ENCODE data around the gene DPM3.

The DPM3 gene

DNA sequence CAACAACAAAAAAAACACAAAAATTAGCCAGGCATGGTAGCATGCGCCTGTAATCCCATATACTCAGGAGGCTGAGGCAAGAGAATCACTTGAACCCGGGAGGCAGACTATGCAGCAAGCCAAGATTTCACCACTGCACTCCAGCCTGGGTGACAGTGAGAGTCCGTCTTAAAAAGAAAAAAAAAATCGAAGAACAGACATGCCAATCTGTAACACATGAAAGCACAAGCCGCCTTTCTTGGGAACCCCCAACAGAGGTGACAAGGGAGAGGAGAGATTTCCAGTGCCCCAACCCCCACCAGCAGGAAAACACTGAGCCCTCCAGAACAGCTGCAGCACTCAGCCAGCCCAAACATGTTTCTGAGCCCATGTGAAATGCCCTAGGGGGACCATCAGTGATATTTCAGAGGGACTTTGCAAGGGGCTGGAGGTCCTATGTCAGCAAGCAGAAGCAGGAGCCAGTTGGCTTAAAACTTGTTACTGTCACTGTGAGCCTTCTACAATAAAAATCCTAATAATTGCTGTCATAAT, 26.8 kb downstream of the DPM3 start:
- Histone ChIP-seq H3K27ac (ENCODE audit: low read depth, low read length) (no peak overlapping the region), H3K4me3 (ENCODE audit: low read depth in 1 of 2, low read length in 2 of 2) (no peak overlapping the region), H3K9me3 (ENCODE audit: control insufficient read depth in 1 of 2, low read length in 2 of 2) (no peaks in the 10 kb centered on the region), H3K9ac (ENCODE audit: low read depth in 1 of 2, low read length in 2 of 2) (no peak overlapping the region), H3K36me3 (ENCODE audit: control insufficient read depth in 1 of 2, insufficient read depth in 2 of 2, low read length in 2 of 2) (no peaks in the 10 kb centered on the region), H3K27me3 (ENCODE audit: control insufficient read depth in 1 of 2, insufficient read depth in 2 of 2, low read length in 2 of 2) (no peaks in the 10 kb centered on the region), H3K4me1 (ENCODE audit: control insufficient read depth in 1 of 2, insufficient read depth in 2 of 2, low read length in 2 of 2) (no peaks in the 10 kb centered on the region)

- H3K9ac ChIP-seq (ENCODE audit: low read depth in 1 of 2, low read length in 2 of 2) = no peak overlapping the region
- no peaks in the 10 kb centered on the region for H3K36me3 ChIP-seq (ENCODE audit: control insufficient read depth in 1 of 2, insufficient read depth in 2 of 2, low read length in 2 of 2)
- no peak overlapping the region for H3K4me3 ChIP-seq (ENCODE audit: low read depth in 1 of 2, low read length in 2 of 2)
- no peaks in the 10 kb centered on the region for H3K9me3 ChIP-seq (ENCODE audit: control insufficient read depth in 1 of 2, low read length in 2 of 2)
- no peak overlapping the region for H3K27ac ChIP-seq (ENCODE audit: low read depth, low read length)
- peaks cover 13 to 18% of the 10 kb centered on the region in 2 donors for H3K4me1 ChIP-seq (ENCODE audit: control insufficient read depth in 1 of 2, insufficient read depth in 2 of 2, low read length in 2 of 2)
- H3K27me3 ChIP-seq (ENCODE audit: control insufficient read depth in 1 of 2, insufficient read depth in 2 of 2, low read length in 2 of 2) = no peaks in the 10 kb centered on the region
Measured at GRCh38 chr1:155110826-155111225, 29.5 kb downstream of the DPM3 start.

DNA sequence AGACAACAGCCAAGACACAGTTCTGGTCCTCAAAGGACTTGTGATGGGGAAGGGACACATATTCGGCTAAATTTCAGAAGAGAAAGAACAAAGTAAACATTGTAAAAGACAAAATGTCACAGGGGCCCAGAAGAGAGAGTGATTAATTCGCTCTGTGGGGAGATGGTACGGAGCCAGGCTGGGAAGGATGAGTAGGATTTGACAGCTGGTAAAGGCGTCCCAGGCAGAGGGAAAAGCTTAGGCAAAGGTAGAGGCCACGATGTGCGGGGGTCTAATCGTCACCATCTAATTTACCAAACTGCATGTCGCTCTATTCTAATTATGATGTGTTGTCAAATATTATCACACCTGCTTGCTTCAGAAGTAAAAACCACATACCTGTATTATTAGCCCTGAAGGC, 29.9 kb downstream of the DPM3 start:
- Histone ChIP-seq H3K9me3 (ENCODE audit: control insufficient read depth in 1 of 2, low read length in 2 of 2) (no peaks in the 10 kb centered on the region), H3K27me3 (ENCODE audit: control insufficient read depth in 1 of 2, insufficient read depth in 2 of 2, low read length in 2 of 2) (no peaks in the 10 kb centered on the region), H3K4me3 (ENCODE audit: low read depth in 1 of 2, low read length in 2 of 2) (no peak overlapping the region), H3K4me1 (ENCODE audit: control insufficient read depth in 1 of 2, insufficient read depth in 2 of 2, low read length in 2 of 2) (peaks cover 16 to 22% of the 10 kb centered on the region in 2 donors), H3K27ac (ENCODE audit: low read depth, low read length) (no peak overlapping the region), H3K9ac (ENCODE audit: low read depth in 1 of 2, low read length in 2 of 2) (no peak overlapping the region), H3K36me3 (ENCODE audit: control insufficient read depth in 1 of 2, insufficient read depth in 2 of 2, low read length in 2 of 2) (no peaks in the 10 kb centered on the region)

GRCh38 chr1:155108296-155108695, 32.0 kb downstream of the DPM3 start:
- Histone ChIP-seq H3K27me3 (ENCODE audit: control insufficient read depth in 1 of 2, insufficient read depth in 2 of 2, low read length in 2 of 2) (no peaks in the 10 kb centered on the region), H3K27ac (ENCODE audit: low read depth, low read length) (no peak overlapping the region), H3K36me3 (ENCODE audit: control insufficient read depth in 1 of 2, insufficient read depth in 2 of 2, low read length in 2 of 2) (no peaks in the 10 kb centered on the region), H3K9ac (ENCODE audit: low read depth in 1 of 2, low read length in 2 of 2) (peak overlapping the region in 1 of 2 donors; percentile 41), H3K9me3 (ENCODE audit: control insufficient read depth in 1 of 2, low read length in 2 of 2) (no peaks in the 10 kb centered on the region), H3K4me1 (ENCODE audit: control insufficient read depth in 1 of 2, insufficient read depth in 2 of 2, low read length in 2 of 2) (peaks cover 16 to 29% of the 10 kb centered on the region in 2 donors), H3K4me3 (ENCODE audit: low read depth in 1 of 2, low read length in 2 of 2) (no peak overlapping the region)

- Histone ChIP-seq H3K4me3 (ENCODE audit: low read depth in 1 of 2, low read length in 2 of 2) (peak overlapping the region in 1 of 2 donors; percentile 24), H3K9ac (ENCODE audit: low read depth in 1 of 2, low read length in 2 of 2) (peak overlapping the region in 1 of 2 donors; percentile 41), H3K27me3 (ENCODE audit: control insufficient read depth in 1 of 2, insufficient read depth in 2 of 2, low read length in 2 of 2) (no peaks in the 10 kb centered on the region), H3K36me3 (ENCODE audit: control insufficient read depth in 1 of 2, insufficient read depth in 2 of 2, low read length in 2 of 2) (no peaks in the 10 kb centered on the region), H3K27ac (ENCODE audit: low read depth, low read length) (peak overlapping the region; percentile 61), H3K9me3 (ENCODE audit: control insufficient read depth in 1 of 2, low read length in 2 of 2) (no peaks in the 10 kb centered on the region), H3K4me1 (ENCODE audit: control insufficient read depth in 1 of 2, insufficient read depth in 2 of 2, low read length in 2 of 2) (peaks cover 16 to 29% of the 10 kb centered on the region in 2 donors)
Measured at GRCh38 chr1:155107309-155108264, 32.7 kb downstream of the DPM3 start.

- Histone ChIP-seq H3K36me3 (ENCODE audit: control insufficient read depth in 1 of 2, insufficient read depth in 2 of 2, low read length in 2 of 2) (no peaks in the 10 kb centered on the region), H3K9me3 (ENCODE audit: control insufficient read depth in 1 of 2, low read length in 2 of 2) (no peaks in the 10 kb centered on the region), H3K4me3 (ENCODE audit: low read depth in 1 of 2, low read length in 2 of 2) (no peak overlapping the region), H3K27ac (ENCODE audit: low read depth, low read length) (peak overlapping the region; percentile 61), H3K4me1 (ENCODE audit: control insufficient read depth in 1 of 2, insufficient read depth in 2 of 2, low read length in 2 of 2) (peaks cover 16 to 32% of the 10 kb centered on the region in 2 donors), H3K27me3 (ENCODE audit: control insufficient read depth in 1 of 2, insufficient read depth in 2 of 2, low read length in 2 of 2) (no peaks in the 10 kb centered on the region), H3K9ac (ENCODE audit: low read depth in 1 of 2, low read length in 2 of 2) (peak overlapping the region in 1 of 2 donors; percentile 41)
Measured at GRCh38 chr1:155106862-155107261, 33.5 kb downstream of the DPM3 start.

- no peak overlapping the region for H3K9ac ChIP-seq (ENCODE audit: low read depth in 1 of 2, low read length in 2 of 2)
- H3K36me3 ChIP-seq (ENCODE audit: control insufficient read depth in 1 of 2, insufficient read depth in 2 of 2, low read length in 2 of 2) = no peaks in the 10 kb centered on the region
- peaks cover 16 to 35% of the 10 kb centered on the region in 2 donors for H3K4me1 ChIP-seq (ENCODE audit: control insufficient read depth in 1 of 2, insufficient read depth in 2 of 2, low read length in 2 of 2)
- no peak overlapping the region for H3K27ac ChIP-seq (ENCODE audit: low read depth, low read length)
- no peaks in the 10 kb centered on the region for H3K9me3 ChIP-seq (ENCODE audit: control insufficient read depth in 1 of 2, low read length in 2 of 2)
- no peaks in the 10 kb centered on the region for H3K27me3 ChIP-seq (ENCODE audit: control insufficient read depth in 1 of 2, insufficient read depth in 2 of 2, low read length in 2 of 2)
- H3K4me3 ChIP-seq (ENCODE audit: low read depth in 1 of 2, low read length in 2 of 2) = no peak overlapping the region
Measured at GRCh38 chr1:155105604-155106011, 34.7 kb downstream of the DPM3 start.

GRCh38 chr1:155104605-155105534, 35.5 kb downstream of the DPM3 start:
- Histone ChIP-seq H3K9me3 (ENCODE audit: control insufficient read depth in 1 of 2, low read length in 2 of 2) (no peaks in the 10 kb centered on the region), H3K36me3 (ENCODE audit: control insufficient read depth in 1 of 2, insufficient read depth in 2 of 2, low read length in 2 of 2) (no peaks in the 10 kb centered on the region), H3K9ac (ENCODE audit: low read depth in 1 of 2, low read length in 2 of 2) (no peak overlapping the region), H3K4me3 (ENCODE audit: low read depth in 1 of 2, low read length in 2 of 2) (no peak overlapping the region), H3K4me1 (ENCODE audit: control insufficient read depth in 1 of 2, insufficient read depth in 2 of 2, low read length in 2 of 2) (peaks cover 16 to 35% of the 10 kb centered on the region in 2 donors), H3K27ac (ENCODE audit: low read depth, low read length) (peak overlapping the region; percentile 33), H3K27me3 (ENCODE audit: control insufficient read depth in 1 of 2, insufficient read depth in 2 of 2, low read length in 2 of 2) (no peaks in the 10 kb centered on the region)

- H3K36me3 ChIP-seq (ENCODE audit: control insufficient read depth in 1 of 2, insufficient read depth in 2 of 2, low read length in 2 of 2) = no peaks in the 10 kb centered on the region
- peaks cover 16 to 33% of the 10 kb centered on the region in 2 donors for H3K4me1 ChIP-seq (ENCODE audit: control insufficient read depth in 1 of 2, insufficient read depth in 2 of 2, low read length in 2 of 2)
- no peaks in the 10 kb centered on the region for H3K9me3 ChIP-seq (ENCODE audit: control insufficient read depth in 1 of 2, low read length in 2 of 2)
- H3K4me3 ChIP-seq (ENCODE audit: low read depth in 1 of 2, low read length in 2 of 2) = no peak overlapping the region
- H3K9ac ChIP-seq (ENCODE audit: low read depth in 1 of 2, low read length in 2 of 2) = no peak overlapping the region
- no peaks in the 10 kb centered on the region for H3K27me3 ChIP-seq (ENCODE audit: control insufficient read depth in 1 of 2, insufficient read depth in 2 of 2, low read length in 2 of 2)
- H3K27ac ChIP-seq (ENCODE audit: low read depth, low read length) = no peak overlapping the region
Measured at GRCh38 chr1:155103325-155103724, 37.0 kb downstream of the DPM3 start.

All from duodenal mucosa (tissue), 2 donors.